Measurements from ENCODE around the gene EXOC7.

GRCh38 chr17:76076765-76077583 lies 26.6 kb downstream of the EXOC7 start:
- TF ChIP-seq CTCF (conservative IDR thresholded peaks at IDR 0.05; ENCODE audit: low read length) (no peak), EZH2phosphoT487 (IDR thresholded peaks at IDR 0.05; ENCODE audit: borderline replicate concordance, low read depth, low read length) (no peak)

Measured in OCI-LY7 (cell line).